Right lobe of liver (tissue), 6 donors: ENCODE results near the gene ZNF438. TPM values are rescaled to one million over a fixed set of nuclear protein-coding genes. Genes with fewer than 3 reads are reported as not detected.

ENCODE experiments used
- ATAC-seq, 4 donors: fragments of 200-7000 bp; cut with Tn5 transposase; one replicate each; pipeline ENCODE4 v1.9.1; 2020; ENCODE audit warnings: mild to moderate bottlenecking in 4 of 4, moderate library complexity in 4 of 4
- DNase-seq, 3 donors: peaks; one replicate each; pipeline ENCODE4 v3.0.0-alpha.2; 2020
- H3K27ac ChIP-seq, 3 donors: fragments of 200-600 bp; one replicate each; pipeline ENCODE4 v1.8.0; 2022
- H3K27me3 ChIP-seq, 2 donors: fragments of 200-600 bp; one replicate each; pipeline ENCODE4 v1.8.0; 2022
- H3K36me3 ChIP-seq, 4 donors: fragments of 200-600 bp; sonication (generic) in 1 of 4; one replicate each; pipeline versions ENCODE4 v1.5.1 to v1.8.0; 2017 to 2022; ENCODE audit warnings: control low read depth in 1 of 4
- H3K4me1 ChIP-seq, 4 donors: fragments of 200-600 bp; sonication (generic) in 1 of 4; one replicate each; pipeline versions ENCODE4 v1.5.1 to v1.8.0; 2017 to 2022; ENCODE audit warnings: control low read depth in 1 of 4
- H3K4me3 ChIP-seq, 3 donors: fragments of 200-600 bp; one replicate each; pipeline ENCODE4 v1.8.0; 2022
- H3K9me3 ChIP-seq, 4 donors: fragments of 200-600 bp; sonication (generic) in 1 of 4; one replicate each; pipeline versions ENCODE4 v1.5.1 to v1.8.0; 2017 to 2022; ENCODE audit warnings: control low read depth in 1 of 4
- POLR2A ChIP-seq: fragments of 450-650 bp; IDR thresholded peaks from one replicate; pipeline ENCODE4 v1.6.1; 2017; ENCODE audit warnings: antibody characterized with exemption, mild to moderate bottlenecking
- WGBS: methylation state at CpG from one replicate; pipeline ENCODE4 v1.1.6; 2018; ENCODE audit warnings: low coverage, low lambda C conversion rate; ENCODE audit not compliant: insufficient coverage; ENCODE audit errors: missing lambda C conversion rate; 5-methylcytosine and 5-hydroxymethylcytosine counted together
- intact Hi-C, 2 donors: fragments of 100-400 bp; cut with DNase I; formaldehyde crosslinking; loops; one replicate each; pipeline versions ENCODE4 v1.11.2 to v1.14.1; 2022
- total RNA-seq, 6 experiments: library from RNA; depleted of rRNA in 2 of 6; stranded (reverse); fragments of >200 nt in 2 of 6; fragmentation: NEBNext Ultra II Directional in 3 of 6; extraction: Animal tissue kit (Norgen Biotek cat#: 25700) in 3 of 6; gene quantifications; one replicate each; pipeline versions ENCODE4 v1.1.0 to v1.2.4, GENCODE V29; 2016 to 2023
- TF ChIP-seq, protein P1 (sequence below), 4 donors: fragments of 200-600 bp in 3 of 4; fragments of 450-650 bp in 1 of 4; IDR thresholded peaks; one replicate each; pipeline versions ENCODE4 v1.5.1 to v1.8.0; 2016 to 2022; ENCODE audit warnings: antibody characterized with exemption in 4 of 4, mild to moderate bottlenecking in 2 of 4
- donor health status: DM: no; HTN: yes; CAD: no.
- donor health status: DM: no; HTN: no; CAD: no.
- donor health status: DM: no; HTN: no; CAD: no.
- donor health status: DM: no; HTN: yes; CAD: no.
- donor health status: DM: no; HTN: yes; CAD: no.

The ZNF438 gene
- total RNA-seq, 6 experiments from 2014 or later, result 2.5 to 5.2 (median 3.3) TPM

DNA sequence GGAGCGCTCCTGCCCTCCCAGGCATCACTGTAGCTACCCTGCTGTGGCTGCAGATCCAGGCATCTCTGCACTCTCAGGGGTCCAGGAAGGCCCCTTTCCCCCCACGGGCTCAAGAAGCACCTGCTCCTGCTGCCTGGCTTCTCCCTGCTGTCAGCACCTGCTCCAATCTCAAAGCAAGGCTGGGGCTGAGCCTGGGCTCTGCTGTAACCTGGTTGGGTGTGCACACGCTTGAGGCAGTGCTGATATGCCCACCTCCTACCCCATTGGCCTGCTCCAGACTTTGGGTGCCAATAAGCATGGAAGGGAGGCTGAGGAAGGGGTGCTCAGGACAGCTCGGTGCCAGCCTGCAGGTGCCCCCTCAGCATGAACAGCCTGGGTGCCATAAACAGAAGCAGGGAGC lies 185.0 kb downstream of the ZNF438 start:
- no peaks in the 10 kb centered on the region for H3K4me1 ChIP-seq
- H3K27ac ChIP-seq, result no peak overlapping the region
- no peak for TF ChIP-seq POLR2A
- TF ChIP-seq, protein P1, sequence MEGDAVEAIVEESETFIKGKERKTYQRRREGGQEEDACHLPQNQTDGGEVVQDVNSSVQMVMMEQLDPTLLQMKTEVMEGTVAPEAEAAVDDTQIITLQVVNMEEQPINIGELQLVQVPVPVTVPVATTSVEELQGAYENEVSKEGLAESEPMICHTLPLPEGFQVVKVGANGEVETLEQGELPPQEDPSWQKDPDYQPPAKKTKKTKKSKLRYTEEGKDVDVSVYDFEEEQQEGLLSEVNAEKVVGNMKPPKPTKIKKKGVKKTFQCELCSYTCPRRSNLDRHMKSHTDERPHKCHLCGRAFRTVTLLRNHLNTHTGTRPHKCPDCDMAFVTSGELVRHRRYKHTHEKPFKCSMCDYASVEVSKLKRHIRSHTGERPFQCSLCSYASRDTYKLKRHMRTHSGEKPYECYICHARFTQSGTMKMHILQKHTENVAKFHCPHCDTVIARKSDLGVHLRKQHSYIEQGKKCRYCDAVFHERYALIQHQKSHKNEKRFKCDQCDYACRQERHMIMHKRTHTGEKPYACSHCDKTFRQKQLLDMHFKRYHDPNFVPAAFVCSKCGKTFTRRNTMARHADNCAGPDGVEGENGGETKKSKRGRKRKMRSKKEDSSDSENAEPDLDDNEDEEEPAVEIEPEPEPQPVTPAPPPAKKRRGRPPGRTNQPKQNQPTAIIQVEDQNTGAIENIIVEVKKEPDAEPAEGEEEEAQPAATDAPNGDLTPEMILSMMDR (IDR thresholded peaks at IDR 0.05), result no peak
- H3K9me3 ChIP-seq, result no peaks in the 10 kb centered on the region
- no peaks in the 10 kb centered on the region for H3K36me3 ChIP-seq
- H3K4me3 ChIP-seq, result no peak overlapping the region
- DNase-seq (no peak), ATAC-seq (peak in 1 of 4 donors; percentile 15)
- H3K27me3 ChIP-seq, result no peaks in the 10 kb centered on the region
- intact Hi-C loops, result no loop called here
- 80% methylated on average over 1 of the region's 4 CpGs for WGBS

DNA sequence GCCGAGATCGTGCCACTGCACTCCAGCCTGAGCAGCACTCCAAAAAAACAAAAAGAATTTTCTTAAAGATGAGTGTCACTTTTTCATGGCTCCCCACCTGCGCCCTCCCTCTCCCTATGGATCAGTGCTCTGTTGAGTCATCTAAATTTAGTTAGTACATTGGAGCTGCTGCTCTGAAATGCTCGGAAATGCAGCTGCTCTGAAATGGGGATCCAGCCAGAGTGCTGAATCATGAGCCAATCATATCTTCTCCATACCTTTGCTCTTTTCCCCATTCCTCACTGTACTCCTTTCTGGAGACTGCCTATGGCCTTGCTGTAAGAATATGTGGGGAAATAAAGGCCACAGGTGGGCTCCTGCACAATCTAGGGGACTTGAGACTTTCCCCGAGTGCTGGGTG lies 188.8 kb downstream of the ZNF438 start:
- WGBS, result 100% methylated on average over 1 of the region's 5 CpGs
- intact Hi-C loops, result no loop called here
- no peak for TF ChIP-seq POLR2A
- TF ChIP-seq, protein P1 (IDR thresholded peaks at IDR 0.05), result no peak

DNA sequence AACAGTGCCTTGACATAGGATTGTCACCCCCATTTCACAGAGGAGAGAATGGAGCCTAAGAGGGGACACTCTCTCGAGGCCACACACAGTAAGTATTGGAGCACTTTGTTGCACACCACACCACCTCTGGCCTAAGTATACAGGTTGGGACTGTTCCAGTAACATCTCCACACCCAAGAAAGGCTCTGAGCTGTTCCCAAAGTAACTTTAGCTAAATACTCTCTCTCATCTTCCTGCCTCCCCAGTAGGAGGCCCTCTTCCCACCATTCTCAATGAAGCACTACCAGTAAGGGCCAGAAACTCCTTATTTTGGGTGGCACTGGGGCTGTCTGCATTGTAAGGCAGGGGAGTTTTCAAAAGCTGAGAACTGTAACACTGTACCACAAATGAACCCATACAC lies 189.5 kb downstream of the ZNF438 start:
- intact Hi-C loops, result no loop called here

More for the DNA sequence above, 188.8 kb downstream of the ZNF438 start:
- Histone ChIP-seq H3K27me3 (no peaks in the 10 kb centered on the region), H3K36me3 (no peaks in the 10 kb centered on the region), H3K9me3 (no peaks in the 10 kb centered on the region), H3K4me1 (no peaks in the 10 kb centered on the region), H3K4me3 (no peak overlapping the region), H3K27ac (no peak overlapping the region)
- ATAC-seq (no peak), DNase-seq (no peak)

DNA sequence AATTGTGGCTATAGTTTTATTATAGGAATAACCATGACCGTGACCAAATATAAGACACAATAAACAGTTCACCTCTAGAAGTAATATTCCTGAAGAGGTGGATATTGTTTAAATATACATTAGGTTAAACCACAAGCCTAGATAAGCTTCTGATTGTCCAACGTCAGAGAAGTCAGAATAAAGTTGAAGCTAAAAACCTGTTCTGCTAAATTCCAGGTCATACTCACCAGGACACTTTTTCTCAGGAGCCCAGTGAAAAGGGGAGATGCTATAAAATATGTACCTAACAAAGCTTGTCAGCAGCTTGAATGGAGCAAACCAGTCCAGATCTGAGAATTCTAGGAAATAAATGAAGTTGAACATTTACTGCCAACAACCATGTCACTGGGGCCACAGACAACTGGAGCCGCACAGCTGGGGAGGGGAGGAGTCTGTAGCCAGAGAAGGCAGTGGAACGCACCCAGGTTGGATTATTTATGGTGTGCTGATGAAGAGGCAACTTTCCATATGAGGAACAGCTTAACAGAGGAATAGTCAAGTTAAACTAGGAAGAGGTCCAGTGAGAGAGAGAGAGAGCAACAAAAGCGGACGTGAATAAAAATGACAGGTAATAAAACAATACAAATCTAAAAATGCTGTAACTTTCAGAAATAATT lies 191.1 kb downstream of the ZNF438 start:
- ATAC-seq (no peak), DNase-seq (no peak)
- H3K4me1 ChIP-seq, result no peaks in the 10 kb centered on the region
- WGBS, result 57% methylated on average over 6 of the region's 6 CpGs
- TF ChIP-seq, protein P1 (IDR thresholded peaks at IDR 0.05), result no peak
- no peak for TF ChIP-seq POLR2A
- H3K27ac ChIP-seq, result no peak overlapping the region
- no peaks in the 10 kb centered on the region for H3K27me3 ChIP-seq
- H3K36me3 ChIP-seq, result no peaks in the 10 kb centered on the region
- no peaks in the 10 kb centered on the region for H3K9me3 ChIP-seq
- intact Hi-C loops, result no loop called here
- H3K4me3 ChIP-seq, result no peak overlapping the region

More for the DNA sequence above, 189.5 kb downstream of the ZNF438 start:
- no peaks in the 10 kb centered on the region for H3K36me3 ChIP-seq
- H3K4me1 ChIP-seq, result no peaks in the 10 kb centered on the region
- TF ChIP-seq POLR2A, result no peak
- TF ChIP-seq, protein P1 (IDR thresholded peaks at IDR 0.05), result no peak
- WGBS, result 83% methylated on average over 1 of the region's 1 CpG
- DNase-seq (no peak), ATAC-seq (no peak)
- no peaks in the 10 kb centered on the region for H3K27me3 ChIP-seq
- H3K9me3 ChIP-seq, result no peaks in the 10 kb centered on the region
- H3K4me3 ChIP-seq, result no peak overlapping the region
- no peak overlapping the region for H3K27ac ChIP-seq
